ENCODE data around the gene COX7A2.
A peak's percentile ranks its signal among the peaks of the same experiment; 100 is the strongest.

DNA sequence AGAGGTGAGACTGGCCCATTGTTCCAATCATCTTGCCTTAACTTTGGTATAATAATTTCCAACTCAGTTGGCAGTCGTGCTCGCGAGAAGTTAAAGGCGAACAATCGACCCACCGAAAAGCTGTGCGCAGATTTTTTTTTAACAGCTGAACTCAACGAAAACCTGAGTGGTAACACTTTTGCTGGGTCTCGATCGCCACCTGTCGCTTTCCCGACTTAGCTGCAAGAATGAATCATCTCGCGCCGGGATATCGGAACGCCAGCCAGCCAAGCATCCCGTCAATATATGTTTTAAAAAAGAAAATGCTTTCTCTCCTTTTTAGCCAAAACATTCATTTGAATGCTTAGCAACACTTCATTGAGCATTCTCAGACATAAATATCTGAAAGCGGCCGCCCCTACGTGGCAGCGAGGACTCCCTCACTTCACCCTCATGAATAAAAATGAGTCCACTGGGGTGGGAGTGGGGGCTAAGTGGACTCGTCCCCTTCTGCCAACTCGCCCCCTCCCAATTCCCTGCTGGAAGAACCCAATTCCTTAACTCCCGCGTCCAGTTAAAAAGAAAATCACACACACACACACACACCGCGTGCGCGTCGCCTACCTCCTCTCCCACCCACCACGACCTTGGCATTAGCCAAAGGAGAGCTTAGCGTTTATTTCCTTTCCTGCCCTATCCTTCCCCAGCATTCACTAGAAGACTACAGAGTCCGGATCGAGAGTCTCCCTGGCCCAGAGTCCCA is 39.2 kb downstream of the COX7A2 start:
- no peak for TF ChIP-seq POLR2A (IDR thresholded peaks at IDR 0.05)
- TF ChIP-seq CTCF (IDR thresholded peaks at IDR 0.05 in 4 of 5, conservative IDR thresholded peaks at IDR 0.05 in 1 of 5), result peak; percentile 35 to 69 (median 50)

Measured in gastrocnemius medialis (tissue), 4 donors.